NCI-H2171 (cell line): ENCODE results near the gene RBMS3.
"Not testable (repeated sequence)": the region's sequence is repeated elsewhere in the genome, so short reads cannot be mapped to it uniquely, and the experiment has no call there.

Experiments used
- DNase-seq: peaks from one replicate; lab custom pipeline; 2025; lab: John Stamatoyannopoulos, UW

RBMS3 gene

GRCh38 chr3:29385046-29385830 is 104.4 kb downstream of the RBMS3 start:
- DNase-seq: no peak

GRCh38 chr3:29389362-29389761 is 108.5 kb downstream of the RBMS3 start:
- no peak for DNase-seq

GRCh38 chr3:29392625-29393388 is 111.9 kb downstream of the RBMS3 start:
- DNase-seq: no peak

GRCh38 chr3:29393946-29394345 is 113.1 kb downstream of the RBMS3 start:
- not testable (repeated sequence) for DNase-seq

- no peak for DNase-seq
Observed at GRCh38 chr3:29397406-29397805, 116.5 kb downstream of the RBMS3 start.

- DNase-seq: no peak
Observed at GRCh38 chr3:29398787-29399186, 117.9 kb downstream of the RBMS3 start.

GRCh38 chr3:29406291-29406832 is 125.5 kb downstream of the RBMS3 start:
- no peak for DNase-seq

- DNase-seq: no peak
Observed at GRCh38 chr3:29408676-29409075, 127.8 kb downstream of the RBMS3 start.

GRCh38 chr3:29409409-29409808 is 128.5 kb downstream of the RBMS3 start:
- no peak for DNase-seq

GRCh38 chr3:29410220-29410619 is 129.3 kb downstream of the RBMS3 start:
- DNase-seq: peak; percentile 71

GRCh38 chr3:29410660-29411405 is 130.0 kb downstream of the RBMS3 start:
- peak; percentile 69 for DNase-seq

GRCh38 chr3:29412110-29412509 is 131.2 kb downstream of the RBMS3 start:
- DNase-seq: no peak

- no peak for DNase-seq
Observed at GRCh38 chr3:29414468-29415224, 133.8 kb downstream of the RBMS3 start.

GRCh38 chr3:29415482-29416223 is 134.8 kb downstream of the RBMS3 start:
- no peak for DNase-seq

GRCh38 chr3:29416514-29416913 is 135.6 kb downstream of the RBMS3 start:
- no peak for DNase-seq

GRCh38 chr3:29420106-29420505 is 139.2 kb downstream of the RBMS3 start:
- no peak for DNase-seq

- DNase-seq: no peak
Observed at GRCh38 chr3:29426302-29427226, 145.7 kb downstream of the RBMS3 start.

- no peak for DNase-seq
Observed at GRCh38 chr3:29427266-29428103, 146.6 kb downstream of the RBMS3 start.
